H1 (cell line): ENCODE measurements around the gene NCLN. TPM values are rescaled to one million over a fixed set of nuclear protein-coding genes. Genes with fewer than 3 reads are reported as not detected.

Source experiments
- CTCF ChIA-PET: fragments of 300-600 bp; sonication (Branson Sonifier 250); formaldehyde crosslinking; loops from one replicate; lab custom pipeline; 2021; ENCODE audit not compliant: partially characterized antibody; lab: Charles Lee
- POLR2A ChIA-PET: fragments of 300-600 bp; sonication (Branson Sonifier 250); formaldehyde crosslinking; loops from one replicate; lab custom pipeline; 2021; ENCODE audit warnings: inconsistent platforms; ENCODE audit not compliant: partially characterized antibody; lab: Charles Lee
- DNase-seq, 2 experiments: peaks; one replicate each; pipeline versions ENCODE4 v3.0.0 to v3.0.0-alpha.2; 2010 to 2022; ENCODE audit warnings: low spot score in 2 of 2, low read depth in 1 of 2, mixed read lengths in 1 of 2
- FAIRE-seq: peaks from 2 replicates; lab custom pipeline; 2011; peaks lifted over from hg19 to GRCh38; lab: Jason Lieb, UNC
- H2AFZ ChIP-seq: 2 replicates; pipeline ENCODE4 v1.8.1; 2012; ENCODE audit warnings: low read length, inconsistent platforms
- H2AK5ac ChIP-seq: 2 replicates; pipeline ENCODE4 v1.6.1; 2013; ENCODE audit warnings: low read depth, low read length
- H2BK120ac ChIP-seq: replicated peaks from 2 replicates; pipeline ENCODE3; 2013; ENCODE audit warnings: low read depth, low read length, inconsistent platforms
- H2BK12ac ChIP-seq: 2 replicates; pipeline ENCODE4 v1.6.1; 2013; ENCODE audit warnings: low read depth, low read length
- H2BK15ac ChIP-seq: 2 replicates; pipeline ENCODE4 v1.6.1; 2013; ENCODE audit warnings: low read length
- H2BK20ac ChIP-seq: 2 replicates; pipeline ENCODE4 v1.6.1; 2013; ENCODE audit warnings: low read length
- H2BK5ac ChIP-seq: 2 replicates; pipeline ENCODE4 v1.6.1; 2013; ENCODE audit warnings: low read depth, low read length
- H3K14ac ChIP-seq: 2 replicates; pipeline ENCODE4 v1.6.1; 2013; ENCODE audit warnings: inconsistent platforms; ENCODE audit not compliant: insufficient read length
- H3K18ac ChIP-seq: 2 replicates; pipeline ENCODE4 v1.6.1; 2013; ENCODE audit warnings: low read length; ENCODE audit errors: extremely low read depth
- H3K23ac ChIP-seq: 2 replicates; pipeline ENCODE4 v1.6.1; 2013; ENCODE audit warnings: inconsistent platforms; ENCODE audit not compliant: insufficient read length
- H3K23me2 ChIP-seq: 2 replicates; pipeline ENCODE4 v1.6.1; 2013; ENCODE audit warnings: low read depth, low read length
- H3K27ac ChIP-seq: 2 replicates; pipeline ENCODE4 v1.6.1; 2011; ENCODE audit warnings: low read depth, low read length, inconsistent platforms
- H3K27me3 ChIP-seq, 4 experiments: replicated peaks in 1 of 4; 1 replicate in 1 of 4; 2 replicates in 3 of 4; pipeline versions ENCODE4 v1.6.1 to v1.8.1; 2011 to 2013; ENCODE audit warnings: low read length in 3 of 4, mild to moderate bottlenecking in 3 of 4, inconsistent platforms in 2 of 4, mixed read lengths in 2 of 4, moderate library complexity in 1 of 4; ENCODE audit not compliant: control insufficient read depth in 3 of 4, insufficient read depth in 3 of 4; ENCODE audit errors: extremely low read depth in 1 of 4
- H3K36me3 ChIP-seq, 4 experiments: 2 replicates each; pipeline versions ENCODE4 v1.6.1 to v1.8.1; 2011 to 2013; ENCODE audit warnings: mild to moderate bottlenecking in 4 of 4, low read length in 3 of 4, moderate library complexity in 2 of 4, control low read depth in 1 of 4, inconsistent platforms in 1 of 4; ENCODE audit not compliant: insufficient read depth in 4 of 4, control insufficient read depth in 2 of 4
- H3K4ac ChIP-seq: replicated peaks from 2 replicates; pipeline ENCODE3; 2013; ENCODE audit warnings: low read length, low read depth, mixed read lengths, inconsistent platforms; ENCODE audit not compliant: insufficient read length
- H3K4me1 ChIP-seq, 4 experiments: replicated peaks in 1 of 4; 1 replicate in 1 of 4; 2 replicates in 3 of 4; pipeline versions ENCODE4 v1.6.1 to v1.8.1; 2011 to 2013; ENCODE audit warnings: low read length in 3 of 4, inconsistent platforms in 2 of 4, mixed read lengths in 1 of 4; ENCODE audit not compliant: insufficient read depth in 4 of 4, control insufficient read depth in 3 of 4
- H3K4me2 ChIP-seq, 2 experiments: 2 replicates each; pipeline versions ENCODE4 v1.6.1 to v1.8.1; 2011 to 2013; ENCODE audit warnings: low read depth in 2 of 2, low read length in 2 of 2, control low read depth in 1 of 2, inconsistent platforms in 1 of 2, mild to moderate bottlenecking in 1 of 2; ENCODE audit not compliant: insufficient read depth in 1 of 2
- H3K4me3 ChIP-seq, 4 experiments: fragments of 200-600, 300-600 bp in 1 of 4; sonication (generic), shearing (Covaris generic), sonication (Bioruptor Twin) in 1 of 4; 2 replicates each; pipeline versions ENCODE4 v1.5.1 to v1.8.1; 2011 to 2016; ENCODE audit warnings: low read length in 4 of 4, low read depth in 3 of 4, control low read depth in 2 of 4, inconsistent platforms in 2 of 4, mild to moderate bottlenecking in 2 of 4, mixed read lengths in 1 of 4, moderate library complexity in 1 of 4; ENCODE audit not compliant: insufficient read depth in 2 of 4; ENCODE audit errors: extremely low read depth in 1 of 4
- H3K56ac ChIP-seq: replicated peaks from 2 replicates; pipeline ENCODE3; 2013; ENCODE audit warnings: low read depth, mild to moderate bottlenecking, mixed read lengths, low read length, inconsistent platforms; ENCODE audit not compliant: insufficient read length
- H3K79me1 ChIP-seq: 2 replicates; pipeline ENCODE4 v1.6.1; 2013; ENCODE audit warnings: low read depth, low read length, control low read depth
- H3K79me2 ChIP-seq, 2 experiments: 2 replicates each; pipeline versions ENCODE4 v1.6.1 to v1.8.1; 2012 to 2013; ENCODE audit warnings: low read length in 2 of 2, mild to moderate bottlenecking in 2 of 2, inconsistent platforms in 1 of 2; ENCODE audit not compliant: insufficient read depth in 2 of 2, control insufficient read depth in 1 of 2
- H3K9ac ChIP-seq, 4 experiments: replicated peaks in 1 of 4; 1 replicate in 1 of 4; 2 replicates in 3 of 4; pipeline versions ENCODE4 v1.6.1 to v1.8.1; 2011 to 2013; ENCODE audit warnings: low read depth in 3 of 4, low read length in 3 of 4, control low read depth in 2 of 4, mild to moderate bottlenecking in 2 of 4, moderate library complexity in 2 of 4, inconsistent platforms in 1 of 4; ENCODE audit errors: extremely low read depth in 1 of 4
- H3K9me3 ChIP-seq, 2 experiments: 2 replicates each; pipeline versions ENCODE4 v1.6.1 to v1.8.1; 2012 to 2013; ENCODE audit warnings: mild to moderate bottlenecking in 2 of 2, moderate library complexity in 2 of 2, control low read depth in 1 of 2, inconsistent platforms in 1 of 2, low read depth in 1 of 2, low read length in 1 of 2, mixed read lengths in 1 of 2; ENCODE audit not compliant: insufficient read depth in 2 of 2
- H4K20me1 ChIP-seq, 2 experiments: replicated peaks in 1 of 2; 2 replicates each; pipeline versions ENCODE3 to v1.8.1; 2011 to 2013; ENCODE audit warnings: inconsistent platforms in 2 of 2, low read length in 2 of 2, mild to moderate bottlenecking in 1 of 2; ENCODE audit not compliant: insufficient read depth in 2 of 2, control insufficient read depth in 1 of 2
- H4K5ac ChIP-seq: 2 replicates; pipeline ENCODE4 v1.6.1; 2013; ENCODE audit warnings: low read length, low read depth, mixed read lengths, inconsistent platforms; ENCODE audit not compliant: insufficient read length
- H4K8ac ChIP-seq: 2 replicates; pipeline ENCODE4 v1.8.0; 2013; ENCODE audit warnings: mild to moderate bottlenecking, moderate library complexity, low read length, inconsistent platforms; ENCODE audit not compliant: insufficient read depth; ENCODE audit errors: extremely low read depth
- H4K91ac ChIP-seq: replicated peaks from 2 replicates; pipeline ENCODE3; 2013; ENCODE audit warnings: low read length, mixed read lengths, inconsistent platforms; ENCODE audit not compliant: insufficient read length
- KDM1A ChIP-seq: fragments of 200-600, 300-600 bp; sonication (generic); IDR thresholded peaks from 2 replicates; pipeline ENCODE4 v1.7.1; 2016; ENCODE audit warnings: mild to moderate bottlenecking, low read length, borderline replicate concordance
- SRF ChIP-seq: IDR thresholded peaks from 2 replicates; pipeline ENCODE4 v1.6.1; 2011; ENCODE audit warnings: mild to moderate bottlenecking, low read depth, low read length, moderate library complexity
- ZNF274 ChIP-seq: IDR thresholded peaks from 2 replicates; pipeline ENCODE4 v1.7.0; 2012; ENCODE audit warnings: low read length, borderline replicate concordance; ENCODE audit errors: extremely low read depth
- WGBS, 2 experiments: shearing (Covaris generic) in 1 of 2; methylation state at CpG; one replicate each; pipeline versions ENCODE4 v1.1.6 to v1.1.7; 2013 to 2015; ENCODE audit warnings: low lambda C conversion rate in 2 of 2, mixed read lengths in 2 of 2, inconsistent platforms in 1 of 2, low coverage in 1 of 2, missing lambda C conversion rate in 1 of 2; ENCODE audit not compliant: insufficient replicate concordance in 2 of 2, insufficient coverage in 1 of 2, insufficient read length in 1 of 2; ENCODE audit errors: extremely low coverage in 1 of 2, missing lambda C conversion rate in 1 of 2; 5-methylcytosine and 5-hydroxymethylcytosine counted together
- polyA plus RNA-seq, 7 experiments: library from polyadenylated mRNA; depleted of rRNA in 3 of 7; stranded (reverse) in 5 of 7; unstranded in 2 of 7; fragments of >200 nt in 5 of 7; fragments of 200-250 nt in 2 of 7; gene quantifications; 1 replicate in 5 of 7; 2 replicates in 1 of 7; 4 replicates in 1 of 7; pipeline versions ENCODE4 v1.2.1 to v1.2.3, GENCODE V29; 2011 to 2013; ENCODE audit warnings: missing spikeins in 2 of 7, mixed read lengths in 2 of 7
- total RNA-seq: library from RNA; stranded (reverse); fragmentation: NEBNext Ultra II Directional; extraction: Animal tissue kit (Norgen Biotek cat#: 25700); gene quantifications from 2 replicates; pipeline ENCODE4 v1.2.1, GENCODE V29; 2021

NCLN gene
- total and polyA plus RNA-seq, 2 of the 8 experiments (the other 6 are each of a cell fraction or from before 2014, with no cell fraction given) = 89.2 to 103 TPM

- H3K79me2 ChIP-seq = 0 out of 4 replicates have a peak, but pooled peaks cover 0 to 2% of the 10 kb centered on the region in 2 experiments
- CTCF ChIA-PET = interaction anchor here (0.6 to 0.7 kb wide), 2 partner anchors 75 to 348 kb away, joined by 3 read pairs; no protein-coding TSS in a partner anchor
These were observed 41.4 kb downstream of the NCLN start for GRCh38 chr19:3227054-3227626.

More at GRCh38 chr19:3227054-3227626, 41.4 kb downstream of the NCLN start:
- WGBS, 2 experiments = 81% methylated on average over 12 of the region's 12 CpGs; no CpG with 5 or more reads in 1 of the 2 experiments
- H3K14ac ChIP-seq = no peak overlapping the region
- H2AK5ac ChIP-seq = no peak overlapping the region
- H4K5ac ChIP-seq = no peak overlapping the region
- no peaks in the 10 kb centered on the region for H3K79me1 ChIP-seq
- no peaks in the 10 kb centered on the region for H3K9me3 ChIP-seq
- no peak overlapping the region for H2BK20ac ChIP-seq
- no peak overlapping the region; a peak in 1 of 7 replicates for H3K9ac ChIP-seq
- H3K27me3 ChIP-seq = no peaks in the 10 kb centered on the region; a peak in 1 of 7 replicates
- H3K4me1 ChIP-seq = peaks cover 6 to 15% (median 9%) of the 10 kb centered on the region in 4 experiments
- no peak overlapping the region for H3K23ac ChIP-seq
- H3K23me2 ChIP-seq = peaks cover 16% of the 10 kb centered on the region; the same call in 1 of the 2 replicates
- H2BK15ac ChIP-seq = no peak overlapping the region
- H3K4me3 ChIP-seq = no peak overlapping the region
- H2BK12ac ChIP-seq = no peak overlapping the region
- TF ChIP-seq SRF (peak; percentile 83), KDM1A (peak; percentile 68), ZNF274 (no peak)
- no peak overlapping the region for H2BK120ac ChIP-seq
- H3K27ac ChIP-seq = no peak overlapping the region
- no peaks in the 10 kb centered on the region for H3K36me3 ChIP-seq
- no peak overlapping the region for H3K18ac ChIP-seq
- no peak overlapping the region for H2BK5ac ChIP-seq
- POLR2A ChIA-PET = interaction anchor here (1.3 to 1.8 kb wide), 3 partner anchors 11 to 23 kb away, joined by 4 to 5 read pairs (median 4); no protein-coding TSS in a partner anchor
- FAIRE-seq (no peak), DNase-seq (no peak)
- no peak overlapping the region for H3K56ac ChIP-seq
- no peak overlapping the region for H4K8ac ChIP-seq
- no peak overlapping the region for H4K91ac ChIP-seq
- peaks cover 9 to 15% of the 10 kb centered on the region in 2 experiments for H4K20me1 ChIP-seq
- no peak overlapping the region for H3K4me2 ChIP-seq
- H2AFZ ChIP-seq = no peak overlapping the region
- H3K4ac ChIP-seq = no peak overlapping the region
